HPDE6-E6E7 (cell line): ENCODE measurements around the gene GABBR2.
A peak's percentile ranks its signal among the peaks of the same experiment; 100 is the strongest.

ENCODE experiments used
- DNase-seq: peaks from one replicate; pipeline ENCODE4 v3.0.0; 2011; ENCODE audit warnings: missing footprints; ENCODE audit errors: extremely low spot score

The GABBR2 gene

DNA sequence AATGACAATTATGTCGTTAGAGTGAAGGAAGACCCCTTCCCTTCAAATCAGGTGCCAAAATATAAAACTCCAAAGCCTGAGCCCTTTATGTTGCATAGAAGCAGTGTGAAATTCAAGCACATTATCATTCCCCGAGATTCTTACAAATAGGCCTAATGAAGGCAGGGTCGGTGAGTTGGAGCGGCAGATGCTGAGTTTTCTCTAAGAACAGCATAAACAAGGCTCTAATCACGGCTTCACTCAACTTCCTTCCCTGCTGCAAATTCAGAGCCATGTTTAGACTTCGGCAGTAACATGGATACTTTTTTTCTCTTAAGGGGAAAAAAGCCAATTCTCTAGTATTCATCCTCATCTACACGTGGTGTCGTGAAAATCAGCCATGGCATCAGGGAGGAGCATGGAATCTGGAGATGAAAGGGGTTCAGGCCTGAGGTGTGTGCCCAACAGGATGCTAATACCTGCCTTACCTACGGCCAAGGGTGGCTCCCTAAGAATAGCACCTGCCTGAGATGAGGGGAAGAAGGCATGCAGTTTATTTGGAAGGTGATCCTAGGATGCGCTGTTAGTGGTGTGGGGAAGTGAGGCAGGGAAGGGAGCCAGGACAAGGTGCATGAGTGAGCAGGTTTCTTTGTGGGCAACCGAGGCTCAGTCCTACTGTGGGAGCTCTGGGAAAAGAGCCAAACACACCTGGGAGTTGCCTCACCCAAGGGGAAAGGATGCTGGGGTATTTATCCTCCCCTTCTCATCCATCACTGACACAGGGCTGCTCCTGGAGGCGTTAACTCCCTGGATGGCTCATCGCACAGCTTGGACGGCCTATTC, 306.5 kb downstream of the GABBR2 start:
- no peak for DNase-seq

DNA sequence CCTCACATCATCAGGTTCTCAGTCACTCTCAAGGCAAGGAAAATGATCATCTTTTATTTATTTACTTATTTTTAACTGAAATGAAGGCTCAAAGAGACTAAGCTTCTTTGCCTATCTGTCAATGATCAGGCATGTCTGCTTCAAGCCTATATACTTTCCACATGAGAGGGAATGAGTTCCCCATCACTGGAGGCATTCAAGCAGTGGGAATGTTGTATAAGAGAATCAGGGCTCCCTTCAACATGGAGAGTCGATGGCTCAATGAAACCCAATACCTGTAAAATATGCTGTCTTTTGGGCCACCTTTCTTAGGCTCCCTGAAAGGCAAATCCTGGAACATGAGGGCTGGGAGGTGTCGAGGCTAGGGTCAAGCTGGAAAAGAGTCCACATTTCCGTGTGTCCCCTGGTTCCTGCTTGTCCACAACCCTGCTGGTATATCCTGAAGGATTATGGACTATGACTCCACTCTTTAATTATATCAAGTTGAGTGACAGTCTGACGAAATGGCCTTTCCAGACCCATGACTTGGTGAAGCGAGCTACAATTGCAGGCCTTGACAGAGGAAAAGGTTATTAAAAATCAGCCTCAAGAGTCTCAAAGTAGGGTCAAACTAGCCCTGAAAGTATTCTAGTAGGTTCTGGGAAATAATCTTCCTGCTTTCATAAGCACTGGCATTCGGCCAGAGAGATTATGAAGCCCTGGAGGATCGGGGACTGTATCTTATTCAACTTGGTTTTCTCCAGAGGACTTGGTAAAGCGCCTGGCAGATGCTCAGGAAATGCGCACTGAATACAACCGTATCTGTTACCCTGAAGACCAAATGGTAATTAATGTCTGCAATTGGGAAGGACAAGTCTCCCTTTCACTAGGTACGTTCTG, 307.4 kb downstream of the GABBR2 start:
- DNase-seq = no peak

DNA sequence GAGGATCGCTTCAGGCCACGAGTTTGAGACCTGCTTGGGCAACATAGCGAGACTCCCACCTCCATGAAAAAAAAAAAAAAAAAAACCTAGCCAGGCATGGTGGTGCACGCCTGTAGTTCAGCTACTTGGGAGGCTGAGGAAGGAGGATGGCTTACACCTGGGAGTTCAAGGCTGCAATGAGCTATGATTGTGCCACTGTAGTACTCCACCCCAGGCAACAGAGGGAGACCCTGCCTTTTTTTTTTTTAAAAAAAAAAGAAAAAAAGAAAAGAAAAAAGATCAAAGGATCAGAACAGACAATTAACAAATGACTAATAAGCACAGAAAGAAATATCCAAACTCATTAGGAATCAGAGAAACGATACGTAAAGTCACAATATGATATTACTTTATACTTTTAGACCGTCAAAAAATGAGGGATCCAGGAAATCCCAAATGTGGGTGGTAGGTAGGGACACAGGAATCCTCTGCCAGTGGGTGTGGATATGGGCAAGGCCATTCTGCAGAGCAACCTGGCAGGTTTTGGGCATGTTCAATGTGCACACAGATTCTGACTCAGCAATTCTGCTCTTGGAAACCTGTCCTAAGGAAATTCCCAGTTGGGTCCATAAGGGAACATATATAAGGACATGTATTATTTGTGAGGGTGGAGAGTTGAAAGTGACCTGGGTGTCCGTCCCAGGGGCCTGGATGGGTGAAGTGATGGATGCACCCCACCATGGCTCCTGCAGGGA, 308.6 kb downstream of the GABBR2 start:
- no peak for DNase-seq

GRCh38 chr9:98396656-98397055, 312.1 kb downstream of the GABBR2 start:
- no peak for DNase-seq

GRCh38 chr9:98396236-98396635, 312.5 kb downstream of the GABBR2 start:
- no peak for DNase-seq

- no peak for DNase-seq
Measured at GRCh38 chr9:98391867-98392266, 316.9 kb downstream of the GABBR2 start.

GRCh38 chr9:98391406-98391805, 317.3 kb downstream of the GABBR2 start:
- DNase-seq = no peak

DNA sequence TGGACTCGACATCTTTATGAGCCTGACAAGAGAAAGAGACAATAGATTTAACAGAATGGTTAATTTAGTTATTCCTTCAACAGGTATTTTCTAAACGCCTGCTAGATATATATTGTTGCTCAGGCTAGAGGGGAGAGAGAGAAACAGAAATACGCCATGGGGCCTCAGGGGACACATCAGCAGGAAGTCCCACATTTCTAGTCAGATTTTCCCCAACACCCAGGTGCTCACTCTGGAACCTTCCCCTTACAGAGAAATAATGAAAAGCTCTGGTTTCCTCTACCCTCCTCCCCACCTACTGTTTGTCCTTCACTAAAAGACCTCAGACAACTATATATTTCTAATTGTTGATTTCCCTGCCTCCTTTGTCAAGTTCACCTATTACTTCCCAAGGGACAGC, 323.0 kb downstream of the GABBR2 start:
- DNase-seq = no peak

DNA sequence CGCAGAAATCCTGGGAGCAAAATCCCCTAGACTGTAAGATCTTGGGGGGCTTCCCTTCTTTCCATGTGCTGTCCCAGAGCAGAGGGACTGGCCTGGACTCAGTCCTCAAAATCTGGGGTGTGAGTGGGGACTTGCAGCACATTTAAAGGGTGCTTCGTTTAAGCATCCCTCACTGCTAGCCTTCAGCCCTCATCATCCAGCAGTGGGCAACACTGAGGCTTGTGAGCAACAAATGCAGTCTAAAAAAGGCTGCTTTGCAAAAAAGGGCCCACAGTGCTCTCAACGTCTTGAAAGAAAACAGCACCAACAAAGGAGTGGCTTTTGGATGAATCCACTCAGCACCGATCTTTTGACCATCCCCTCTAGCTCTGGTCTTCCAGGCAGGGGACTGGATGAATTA, 325.0 kb downstream of the GABBR2 start:
- DNase-seq = no peak

- DNase-seq = no peak
Measured at GRCh38 chr9:98381311-98382103, 327.2 kb downstream of the GABBR2 start.

DNA sequence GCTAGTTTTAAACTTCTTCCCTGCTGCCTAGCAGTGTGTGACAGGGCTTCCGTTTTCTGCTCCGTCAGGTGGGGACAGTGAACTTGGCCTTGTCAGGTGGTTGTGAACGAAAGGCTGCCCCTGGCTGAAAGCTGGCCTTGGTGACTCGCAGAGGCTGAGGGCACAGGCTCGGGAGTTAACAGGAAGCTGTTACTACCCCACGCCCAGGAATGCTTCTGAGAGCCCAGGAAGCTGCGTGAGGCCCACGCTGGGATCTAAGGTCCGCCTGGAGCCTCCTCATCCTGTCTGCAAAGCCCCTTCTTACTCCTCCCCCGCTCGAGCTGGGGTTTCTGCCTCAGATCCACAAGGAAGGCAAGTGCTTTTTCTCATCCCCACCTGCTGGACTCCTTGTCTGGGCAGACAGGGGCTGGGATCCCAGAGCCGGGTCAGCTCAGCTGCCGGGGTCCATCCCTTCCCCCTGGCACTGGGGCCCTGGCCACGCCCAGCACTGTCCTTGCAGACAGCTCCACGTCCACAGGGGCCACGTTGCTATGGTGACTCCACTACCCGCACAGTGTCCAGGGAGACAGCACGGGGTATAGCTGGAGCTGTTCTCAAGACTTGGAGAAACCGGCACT, 328.6 kb downstream of the GABBR2 start:
- DNase-seq = no peak

DNA sequence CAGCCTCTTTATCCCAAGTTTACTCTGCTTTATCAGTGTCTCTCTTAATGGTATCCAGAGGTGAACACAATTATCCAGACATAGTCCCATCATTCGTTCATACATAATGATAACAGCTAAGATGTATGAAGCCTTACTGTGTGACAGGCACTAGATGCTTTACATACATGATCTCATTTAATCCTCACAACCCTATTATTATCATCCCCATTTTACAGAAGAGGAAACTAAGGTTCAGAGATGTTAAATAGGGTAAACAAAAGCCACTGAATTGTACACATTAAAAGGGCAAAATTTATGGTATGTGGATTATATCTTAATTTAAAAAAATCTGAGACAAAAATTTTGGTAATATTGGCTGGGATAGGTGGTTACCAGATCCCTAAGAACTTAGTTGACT, 329.2 kb downstream of the GABBR2 start:
- DNase-seq = no peak

DNA sequence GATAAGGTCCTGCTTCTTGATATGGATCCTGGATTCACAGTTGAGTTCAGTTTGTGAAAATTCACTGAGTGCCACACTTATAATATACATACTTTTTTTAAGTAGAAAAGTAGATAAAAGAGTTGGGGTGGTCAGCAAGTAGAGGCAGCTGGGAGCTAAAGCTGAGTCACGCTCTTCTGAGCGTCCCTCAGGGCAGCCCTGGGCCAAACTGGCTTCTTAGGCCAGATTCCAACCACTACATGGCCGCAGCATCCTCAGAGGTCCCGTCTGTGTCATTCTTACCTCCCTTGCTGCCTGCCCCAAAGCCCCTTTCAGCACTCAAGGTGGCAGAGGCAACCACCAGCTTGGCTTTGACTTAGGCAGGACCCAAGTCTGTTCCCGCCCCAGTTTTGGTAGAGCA, 329.9 kb downstream of the GABBR2 start:
- no peak for DNase-seq

DNA sequence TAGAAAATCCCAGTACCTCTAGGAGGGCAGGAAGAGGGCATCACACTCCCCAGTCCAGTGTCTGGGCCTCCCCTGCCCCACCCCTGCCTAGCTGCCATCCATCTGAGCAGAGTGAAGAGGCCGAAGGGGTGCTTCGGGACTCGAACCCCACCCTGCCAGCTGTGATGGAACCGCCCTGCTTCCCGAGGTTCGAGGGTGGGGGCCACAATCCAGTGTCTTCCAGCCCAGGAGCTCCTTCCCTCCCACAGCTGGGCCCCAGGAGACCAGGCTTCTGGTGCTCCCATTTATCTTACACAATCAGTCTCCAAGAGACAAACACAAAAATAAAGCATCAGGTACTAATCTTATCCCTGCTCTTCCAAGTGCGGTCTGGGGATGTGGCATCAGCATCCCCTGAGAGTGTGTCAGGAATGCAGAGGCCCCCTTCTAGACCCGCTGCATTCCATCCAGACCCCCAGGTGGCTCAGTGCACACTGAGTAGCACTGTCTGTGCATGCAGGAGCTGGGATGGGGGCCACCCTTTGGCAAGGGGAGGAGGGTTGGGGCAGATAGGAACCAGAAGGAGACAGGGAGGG, 330.4 kb downstream of the GABBR2 start:
- no peak for DNase-seq

- no peak for DNase-seq
Measured at GRCh38 chr9:98375138-98375726, 333.5 kb downstream of the GABBR2 start.

DNA sequence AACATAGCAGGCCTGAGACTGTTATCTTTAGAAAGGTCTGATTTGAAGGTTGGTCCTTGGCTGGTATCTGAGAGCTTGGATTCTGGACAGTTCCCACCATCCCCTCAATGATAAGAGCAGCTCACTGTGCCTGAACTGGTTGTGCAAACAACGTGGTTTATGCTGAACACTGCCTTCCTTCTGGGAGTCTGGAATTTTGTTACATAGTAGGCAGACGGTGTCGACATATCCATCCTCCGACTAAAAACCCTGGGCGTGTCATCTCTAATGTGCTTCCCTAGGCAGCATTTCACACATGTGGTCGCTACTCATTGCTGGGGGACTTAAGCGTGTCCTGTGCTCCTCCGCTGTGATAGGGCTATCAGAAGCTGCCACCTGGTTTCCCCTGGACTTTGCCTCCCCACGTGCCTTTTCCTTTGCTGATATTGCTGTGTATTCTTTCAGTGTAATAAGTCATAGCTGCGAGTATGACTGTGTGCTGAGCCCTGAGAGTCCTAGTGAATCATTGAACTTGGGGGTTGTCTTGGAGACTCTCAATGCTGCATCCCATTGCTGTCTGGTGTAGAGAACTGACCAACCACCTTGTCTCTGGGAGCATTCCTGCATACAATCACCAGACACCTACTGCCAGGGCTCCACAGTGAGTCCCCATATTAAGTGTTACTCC, 334.2 kb downstream of the GABBR2 start:
- DNase-seq = peak; percentile 73

DNA sequence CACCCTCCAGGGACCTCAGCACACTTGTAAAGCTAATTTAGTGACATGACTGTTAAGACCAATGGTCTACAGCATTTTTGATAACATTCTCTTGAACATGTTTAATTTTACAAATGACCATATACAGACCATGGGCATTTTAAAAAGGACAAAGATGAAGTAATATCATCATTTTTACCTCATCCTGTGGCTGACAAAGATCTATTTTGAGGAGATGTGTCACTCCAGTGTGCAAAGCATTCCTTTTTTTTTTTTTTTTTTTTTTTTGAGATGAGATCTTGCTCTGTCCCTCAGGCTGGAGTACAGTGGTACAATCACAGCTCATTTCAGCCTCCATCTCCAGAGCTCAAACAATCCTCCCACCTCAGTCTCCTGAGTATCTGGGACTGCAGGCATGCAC, 335.1 kb downstream of the GABBR2 start:
- no peak for DNase-seq

DNA sequence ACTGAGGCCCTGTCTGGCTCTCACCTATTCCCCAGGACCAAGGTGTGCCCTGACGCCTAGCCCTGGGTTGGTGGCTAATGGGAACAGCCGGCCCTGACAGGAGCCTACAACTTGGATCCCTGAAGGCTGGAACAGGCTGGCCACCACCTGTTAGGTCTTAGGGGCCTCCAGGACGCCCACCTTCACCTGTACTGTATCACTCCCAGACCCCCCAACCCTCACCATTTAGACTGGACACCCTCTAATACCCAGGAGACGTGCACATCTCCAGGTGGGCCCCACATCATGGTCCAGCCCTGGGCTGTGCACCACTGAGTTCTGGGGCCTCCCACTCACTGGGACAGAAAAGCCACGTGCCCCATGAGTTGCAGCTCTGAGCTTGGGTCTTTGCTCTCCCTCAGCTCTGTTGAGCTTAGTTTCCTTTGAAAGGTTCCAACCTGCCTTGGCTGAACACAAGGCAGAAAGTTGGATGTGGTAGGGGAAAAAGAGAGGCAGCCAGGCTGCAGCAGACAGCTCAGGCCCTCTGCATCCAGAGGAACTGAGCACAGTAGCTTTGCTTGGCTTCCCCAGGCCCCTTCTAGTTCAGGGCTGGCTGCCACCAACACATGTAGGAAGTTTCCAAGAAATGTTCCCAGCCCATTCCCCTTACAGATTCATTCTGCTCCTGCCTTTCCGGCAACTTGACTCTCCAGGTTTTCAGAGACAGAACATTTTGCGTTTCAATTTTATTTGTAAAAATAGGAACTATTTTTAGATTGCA, 336.5 kb downstream of the GABBR2 start:
- DNase-seq = no peak

GRCh38 chr9:98370976-98371315, 337.8 kb downstream of the GABBR2 start:
- no peak for DNase-seq
